Prostate gland (tissue), 2 donors: ENCODE data around the gene NEO1. TPM values are rescaled to one million over a fixed set of nuclear protein-coding genes. Genes with fewer than 3 reads are reported as not detected.

Experiments used
- DNase-seq: peaks from one replicate; pipeline ENCODE4 v3.0.0-alpha.2; 2019; ENCODE audit warnings: low spot score
- H3K27ac ChIP-seq, 2 donors: fragments of 200-600 bp; sonication (generic); 2 replicates each; pipeline ENCODE4 v1.5.1; 2017 to 2019
- H3K27me3 ChIP-seq: fragments of 200-600 bp; sonication (generic); replicated peaks from 2 replicates; pipeline ENCODE4 v1.5.1; 2019; ENCODE audit not compliant: insufficient read depth
- H3K36me3 ChIP-seq, 2 donors: fragments of 200-600 bp; sonication (generic); 1 replicate in 1 of 2; 2 replicates in 1 of 2; pipeline versions ENCODE4 v1.5.1 to v1.8.1; 2017 to 2019
- H3K4me1 ChIP-seq: fragments of 200-600 bp; sonication (generic); replicated peaks from 2 replicates; pipeline ENCODE4 v1.5.1; 2019
- H3K4me3 ChIP-seq, 2 donors: fragments of 200-600 bp; sonication (generic); 2 replicates each; pipeline ENCODE4 v1.5.1; 2017 to 2019
- H3K9me3 ChIP-seq: fragments of 200-600 bp; sonication (generic); 2 replicates; pipeline ENCODE4 v1.5.1; 2017
- CTCF ChIP-seq, 4 experiments: fragments of 200-600 bp in 2 of 4; fragments of 450-650 bp in 2 of 4; sonication (generic) in 2 of 4; IDR thresholded peaks; 1 replicate in 3 of 4; 2 replicates in 1 of 4; pipeline ENCODE4 v1.5.1; 2016 to 2019; ENCODE audit warnings: antibody characterized with exemption in 4 of 4, mild to moderate bottlenecking in 2 of 4, moderate library complexity in 2 of 4
- POLR2A ChIP-seq: fragments of 450-650 bp; IDR thresholded peaks from one replicate; pipeline ENCODE4 v1.6.1; 2016; ENCODE audit warnings: antibody characterized with exemption, mild to moderate bottlenecking
- POLR2AphosphoS5 ChIP-seq: sonication (generic); formaldehyde crosslinking; IDR thresholded peaks from one replicate; pipeline ENCODE4 v1.6.1; 2017; ENCODE audit warnings: antibody characterized with exemption
- WGBS: methylation state at CpG from one replicate; pipeline ENCODE4 v1.1.5; 2018; 5-methylcytosine and 5-hydroxymethylcytosine counted together
- intact Hi-C: fragments of 100-400 bp; cut with DNase I; formaldehyde crosslinking; loops from one replicate; pipeline ENCODE4 v1.14.2; 2022
- total RNA-seq, 2 donors: library from RNA; depleted of rRNA; stranded (reverse); fragments of >200 nt; gene quantifications; one replicate each; pipeline ENCODE4 v1.1.0, GENCODE V29; 2016

The NEO1 gene
- total RNA-seq, 2 donors from 2014 or later, result 75.0 to 80.7 TPM

DNA sequence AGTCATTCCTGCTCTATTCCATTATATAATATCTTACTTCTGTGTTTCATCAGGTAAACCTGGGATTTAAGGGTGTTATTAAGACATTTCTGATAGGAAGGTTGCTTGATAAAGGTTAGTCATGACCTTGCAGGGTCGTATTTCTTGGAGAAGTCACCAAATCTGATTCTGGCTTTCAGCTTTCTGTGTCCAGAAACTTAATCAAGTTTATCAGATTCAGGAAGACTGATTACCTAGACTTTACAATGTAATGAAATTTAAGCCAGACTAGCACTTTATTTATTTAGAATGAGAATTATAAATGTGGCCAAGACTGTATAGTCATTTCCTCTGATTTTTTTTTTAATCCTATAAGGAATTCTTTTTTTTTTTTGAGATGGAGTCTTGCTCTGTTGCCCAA, 81.9 kb downstream of the NEO1 start:
- Histone ChIP-seq H3K27ac (no peak overlapping the region), H3K27me3 (no peaks in the 10 kb centered on the region), H3K36me3 (no peaks in the 10 kb centered on the region), H3K9me3 (no peaks in the 10 kb centered on the region), H3K4me3 (no peak overlapping the region), H3K4me1 (no peaks in the 10 kb centered on the region)
- DNase-seq, result no peak
- TF ChIP-seq POLR2A (no peak), CTCF (IDR thresholded peaks at IDR 0.05) (no peak), POLR2AphosphoS5 (no peak)
- intact Hi-C loops, result no loop called here
- WGBS, result 44% methylated on average over 1 of the region's 1 CpG

DNA sequence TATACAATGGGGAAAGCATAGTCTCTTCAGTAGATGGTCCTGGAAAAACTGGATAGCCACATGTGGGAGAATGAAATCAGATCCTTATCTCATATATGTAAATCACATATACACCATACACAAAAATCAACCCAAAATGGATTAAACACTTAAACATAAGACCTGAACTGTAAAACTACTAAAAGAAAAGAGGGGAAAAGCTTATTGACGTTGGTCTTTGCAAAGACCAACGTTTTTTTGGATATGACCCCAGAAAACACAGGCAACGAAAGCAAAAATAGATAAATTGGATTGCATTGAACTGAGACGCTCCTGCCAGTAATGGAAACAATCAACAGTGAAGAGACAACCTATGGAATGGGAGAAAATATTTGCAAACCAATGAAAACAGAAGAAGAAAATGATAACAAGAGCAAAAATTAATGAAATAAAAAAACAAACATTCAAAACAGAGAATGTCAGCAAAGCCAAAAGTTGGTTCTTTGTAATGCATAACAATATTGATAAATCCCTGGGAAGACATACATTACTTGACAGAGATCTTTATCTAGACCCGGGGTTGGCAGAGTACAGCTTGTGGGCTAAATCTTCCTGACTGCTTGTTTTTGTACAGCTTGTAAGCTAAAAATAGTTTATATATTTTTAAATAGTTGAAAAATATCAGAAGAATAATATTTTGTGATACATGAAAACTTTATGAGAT, 86.9 kb downstream of the NEO1 start:
- Histone ChIP-seq H3K9me3 (no peaks in the 10 kb centered on the region), H3K27me3 (no peaks in the 10 kb centered on the region), H3K4me1 (no peaks in the 10 kb centered on the region), H3K4me3 (no peak overlapping the region), H3K27ac (no peak overlapping the region), H3K36me3 (no peaks in the 10 kb centered on the region)
- 32% methylated on average over 5 of the region's 5 CpGs for WGBS
- intact Hi-C loops, result no loop called here
- TF ChIP-seq POLR2A, result no peak
- TF ChIP-seq POLR2AphosphoS5, result no peak
- TF ChIP-seq CTCF (IDR thresholded peaks at IDR 0.05), result no peak
- DNase-seq, result no peak

DNA sequence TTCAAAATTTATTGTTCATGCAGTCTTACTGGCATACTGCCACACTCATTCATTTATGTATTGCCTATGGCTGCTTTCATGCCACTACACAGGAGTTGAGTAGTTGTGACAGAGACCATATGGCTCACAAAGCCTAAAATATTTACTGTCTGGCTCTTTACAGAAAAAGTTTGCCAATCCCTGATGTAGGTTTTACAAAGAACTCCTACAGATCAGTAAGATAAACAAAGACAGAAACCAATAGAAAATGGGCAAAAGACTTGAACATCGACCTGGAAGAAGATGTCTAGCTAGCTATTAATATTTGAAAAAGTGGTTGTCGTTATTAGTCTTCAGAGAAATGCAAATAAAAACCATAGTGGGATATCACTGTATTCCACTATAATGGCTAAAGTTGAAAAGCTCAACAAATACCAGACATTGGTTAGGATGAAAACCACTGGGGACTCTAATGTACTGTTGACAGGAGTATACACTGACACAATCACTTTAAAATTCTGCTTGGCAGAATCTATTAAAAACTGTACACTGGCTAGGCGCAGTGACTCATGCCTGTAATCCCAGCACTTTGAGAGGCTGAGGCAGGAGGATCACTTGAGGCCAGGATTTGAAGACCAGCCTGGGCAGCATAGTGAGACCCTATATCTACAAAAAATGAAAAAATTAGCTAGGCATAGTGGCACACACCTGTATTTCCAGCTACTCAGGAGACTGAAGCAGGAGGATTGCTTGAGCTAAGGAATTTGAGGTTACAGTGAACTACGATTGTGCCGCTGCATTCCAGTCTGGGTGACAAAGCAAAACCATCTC, 87.7 kb downstream of the NEO1 start:
- TF ChIP-seq CTCF (IDR thresholded peaks at IDR 0.05), result no peak
- no peak for TF ChIP-seq POLR2A
- TF ChIP-seq POLR2AphosphoS5, result no peak
- 65% methylated on average over 5 of the region's 5 CpGs for WGBS
- Histone ChIP-seq H3K27me3 (no peaks in the 10 kb centered on the region), H3K27ac (no peak overlapping the region), H3K4me3 (no peak overlapping the region), H3K4me1 (no peaks in the 10 kb centered on the region), H3K36me3 (no peaks in the 10 kb centered on the region), H3K9me3 (no peaks in the 10 kb centered on the region)
- intact Hi-C loops, result no loop called here
- DNase-seq, result no peak

GRCh38 chr15:73141216-73141900, 89.1 kb downstream of the NEO1 start:
- DNase-seq, result no peak
- TF ChIP-seq CTCF (IDR thresholded peaks at IDR 0.05) (no peak), POLR2A (no peak), POLR2AphosphoS5 (no peak)

More at GRCh38 chr15:73141216-73141900, 89.1 kb downstream of the NEO1 start:
- no peaks in the 10 kb centered on the region for H3K36me3 ChIP-seq
- no peak overlapping the region for H3K27ac ChIP-seq
- H3K27me3 ChIP-seq, result no peaks in the 10 kb centered on the region
- H3K9me3 ChIP-seq, result no peaks in the 10 kb centered on the region
- intact Hi-C loops, result no loop called here
- no peaks in the 10 kb centered on the region for H3K4me1 ChIP-seq
- WGBS, result 64% methylated on average over 3 of the region's 3 CpGs
- no peak overlapping the region for H3K4me3 ChIP-seq
